ENCODE measurements around the gene RAB22A. TPM values are rescaled to one million over a fixed set of nuclear protein-coding genes. Genes with fewer than 3 reads are reported as not detected.

Gene RAB22A, protein sequence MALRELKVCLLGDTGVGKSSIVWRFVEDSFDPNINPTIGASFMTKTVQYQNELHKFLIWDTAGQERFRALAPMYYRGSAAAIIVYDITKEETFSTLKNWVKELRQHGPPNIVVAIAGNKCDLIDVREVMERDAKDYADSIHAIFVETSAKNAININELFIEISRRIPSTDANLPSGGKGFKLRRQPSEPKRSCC
- 7.3 TPM for total RNA-seq
- polyA plus RNA-seq = 9.5 TPM
- long read RNA-seq, donor 1, partial matches to known transcripts = 9 of 9 reads
- long read RNA-seq, donor 1, other reads (novel, unspliced or antisense) = 0 of 9 reads
- long read RNA-seq, donor 2, full-length matches to known transcripts = 13 of 67 reads
- long read RNA-seq, donor 2, partial matches to known transcripts = 54 of 67 reads
- long read RNA-seq, donor 2, other reads (novel, unspliced or antisense) = 0 of 67 reads
- long read RNA-seq, donor 3, full-length matches to known transcripts = 10 of 10 reads
- long read RNA-seq, donor 3, partial matches to known transcripts = 0 of 10 reads
- long read RNA-seq, donor 3, other reads (novel, unspliced or antisense) = 0 of 10 reads
- long read RNA-seq, donor 4, full-length matches to known transcripts = 3 of 8 reads
- long read RNA-seq, donor 4, partial matches to known transcripts = 5 of 8 reads
- long read RNA-seq, donor 4, other reads (novel, unspliced or antisense) = 0 of 8 reads
- long read RNA-seq, donor 5, full-length matches to known transcripts = 10 of 10 reads
- long read RNA-seq, donor 5, partial matches to known transcripts = 0 of 10 reads
- long read RNA-seq, donor 5, other reads (novel, unspliced or antisense) = 0 of 10 reads
- long read RNA-seq, donor 6, full-length matches to known transcripts = 11 of 11 reads
- long read RNA-seq, donor 6, partial matches to known transcripts = 0 of 11 reads
- long read RNA-seq, donor 6, other reads (novel, unspliced or antisense) = 0 of 11 reads
- long read RNA-seq, donor 7, full-length matches to known transcripts = 10 of 10 reads
- long read RNA-seq, donor 7, partial matches to known transcripts = 0 of 10 reads
- long read RNA-seq, donor 7, other reads (novel, unspliced or antisense) = 0 of 10 reads
- long read RNA-seq, donor 8, full-length matches to known transcripts = 4 of 4 reads
- long read RNA-seq, donor 8, partial matches to known transcripts = 0 of 4 reads
- long read RNA-seq, donor 8, other reads (novel, unspliced or antisense) = 0 of 4 reads
- long read RNA-seq, donor 9, full-length matches to known transcripts = 4 of 4 reads
- long read RNA-seq, donor 9, partial matches to known transcripts = 0 of 4 reads
- long read RNA-seq, donor 9, other reads (novel, unspliced or antisense) = 0 of 4 reads
- long read RNA-seq, donor 10, full-length matches to known transcripts = 4 of 9 reads
- long read RNA-seq, donor 10, partial matches to known transcripts = 5 of 9 reads
- long read RNA-seq, donor 10, other reads (novel, unspliced or antisense) = 0 of 9 reads

DNA sequence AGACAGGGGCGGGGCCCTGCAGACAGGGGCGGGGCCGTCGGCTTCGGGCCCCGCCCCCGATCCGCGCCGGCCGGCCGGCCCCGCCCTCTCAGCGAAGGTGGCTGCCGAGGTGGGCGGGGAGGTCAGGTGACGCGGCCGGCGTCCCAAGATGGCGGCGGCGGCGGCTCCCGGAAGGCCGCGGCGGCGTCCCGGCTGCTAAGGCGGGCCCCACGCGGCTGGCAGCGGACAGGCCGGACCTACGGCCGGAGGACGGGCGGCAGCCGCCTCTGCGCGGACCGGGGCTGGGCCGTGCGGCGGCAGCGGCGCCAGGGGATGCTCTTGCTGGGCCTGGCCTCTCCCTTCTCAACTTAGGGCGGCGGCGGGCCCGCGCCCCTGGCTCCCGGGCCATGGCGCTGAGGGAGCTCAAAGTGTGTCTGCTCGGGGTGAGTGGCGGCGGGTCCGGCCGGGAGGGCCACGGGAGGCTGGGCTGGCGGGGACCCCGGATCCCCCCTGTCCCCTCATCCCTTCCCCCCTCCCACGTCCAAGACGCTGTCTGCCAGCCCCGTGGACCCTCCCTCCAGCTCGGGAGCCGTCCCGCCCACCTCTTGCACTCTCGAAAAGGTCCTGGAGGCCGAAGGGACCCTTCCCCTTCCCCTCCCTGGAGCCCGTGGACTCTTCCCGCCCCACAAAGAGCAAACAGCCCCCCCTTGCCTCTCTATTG lies at the start of gene RAB22A:
TSS of gene RAB22A (plus strand) at position 125 of the 700 bp plus-strand sequence. CDS start at position 387, 262 bp downstream.
- under 1% methylated on average over 73 of the region's 73 CpGs for WGBS
- H3K9me3 ChIP-seq (ENCODE audit: control insufficient read depth in 2 of 2, insufficient read depth in 1 of 2, low read length in 1 of 2) = no peaks in the 10 kb centered on the region
- peaks cover 14 to 17% of the 10 kb centered on the region in 2 donors for H3K4me1 ChIP-seq (ENCODE audit: control insufficient read depth in 2 of 2, insufficient read depth in 2 of 2, low read length in 2 of 2)
- no peaks in the 10 kb centered on the region for H3K27me3 ChIP-seq (ENCODE audit: control insufficient read depth in 2 of 2, insufficient read depth in 1 of 2, low read length in 1 of 2)
- H3K36me3 ChIP-seq (ENCODE audit: control insufficient read depth in 2 of 2, insufficient read depth in 2 of 2, low read length in 1 of 2) = peaks cover 6 to 14% of the 10 kb centered on the region in 2 donors
- peak within 1 kb of the TSS; percentile 62 to 85 for H3K27ac ChIP-seq (ENCODE audit: low read depth in 1 of 2, low read length in 1 of 2)
- H3K4me3 ChIP-seq (ENCODE audit: low read length in 2 of 2) = peak within 1 kb of the TSS; percentile 71 to 97
- DNase-seq (ENCODE audit: low read depth in 6 of 9, low spot score in 9 of 9) = peak in 7 of 9 donors; percentile 62 to 85 (median 70)

DNA sequence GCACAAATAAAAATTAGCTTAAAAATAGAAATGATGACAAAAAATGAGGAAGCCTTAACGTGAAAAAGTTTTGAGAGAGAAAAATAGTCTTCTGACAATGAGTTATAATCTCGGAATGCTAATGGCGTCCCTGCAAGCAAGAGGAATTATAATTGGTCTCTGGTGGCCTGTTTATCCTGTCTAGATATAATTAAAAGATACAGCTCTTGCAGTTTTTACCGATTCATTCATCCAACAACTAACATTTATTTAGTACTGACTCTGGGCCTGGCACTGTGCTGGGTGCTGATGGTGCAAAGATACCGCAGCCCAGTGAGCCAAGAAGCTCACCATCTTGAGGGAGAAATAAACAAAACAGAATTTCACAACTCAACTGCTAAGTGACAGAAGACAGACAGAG lies 49.5 kb upstream of the RAB22A start:
- H3K27ac ChIP-seq (ENCODE audit: low read depth in 1 of 2, low read length in 1 of 2) = no peak overlapping the region
- no peaks in the 10 kb centered on the region for H3K27me3 ChIP-seq (ENCODE audit: control insufficient read depth in 2 of 2, insufficient read depth in 1 of 2, low read length in 1 of 2)
- WGBS = 97% methylated on average over 5 of the region's 5 CpGs
- no peaks in the 10 kb centered on the region for H3K9me3 ChIP-seq (ENCODE audit: control insufficient read depth in 2 of 2, insufficient read depth in 1 of 2, low read length in 1 of 2)
- H3K36me3 ChIP-seq (ENCODE audit: control insufficient read depth in 2 of 2, insufficient read depth in 2 of 2, low read length in 1 of 2) = peaks cover 0 to 5% of the 10 kb centered on the region in 2 donors
- no peaks in the 10 kb centered on the region for H3K4me1 ChIP-seq (ENCODE audit: control insufficient read depth in 2 of 2, insufficient read depth in 2 of 2, low read length in 2 of 2)
- DNase-seq (ENCODE audit: low read depth in 6 of 9, low spot score in 9 of 9) = no peak
- no peak overlapping the region for H3K4me3 ChIP-seq (ENCODE audit: low read length in 2 of 2)

DNA sequence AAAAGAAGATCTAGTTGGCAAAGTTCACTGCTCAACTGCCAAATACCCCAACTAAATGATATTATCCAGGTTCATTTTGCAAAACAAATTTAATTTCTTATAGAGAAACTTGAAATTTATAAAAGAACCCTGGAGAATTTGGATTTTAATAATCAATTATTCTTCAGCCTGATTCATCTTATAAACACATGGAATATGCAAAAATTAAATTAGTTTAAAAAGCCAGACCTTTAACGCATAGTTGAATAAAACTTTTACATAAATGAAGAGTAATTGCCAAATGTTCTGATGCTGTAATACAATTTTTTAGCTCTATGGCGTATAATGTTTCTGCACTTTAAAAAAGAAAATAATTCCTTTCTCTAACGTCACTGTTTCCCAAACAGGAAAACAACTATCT lies 47.9 kb upstream of the RAB22A start:
- no peak overlapping the region for H3K27ac ChIP-seq (ENCODE audit: low read depth in 1 of 2, low read length in 1 of 2)
- no peaks in the 10 kb centered on the region for H3K27me3 ChIP-seq (ENCODE audit: control insufficient read depth in 2 of 2, insufficient read depth in 1 of 2, low read length in 1 of 2)
- WGBS = 98% methylated on average over 3 of the region's 3 CpGs

DNA sequence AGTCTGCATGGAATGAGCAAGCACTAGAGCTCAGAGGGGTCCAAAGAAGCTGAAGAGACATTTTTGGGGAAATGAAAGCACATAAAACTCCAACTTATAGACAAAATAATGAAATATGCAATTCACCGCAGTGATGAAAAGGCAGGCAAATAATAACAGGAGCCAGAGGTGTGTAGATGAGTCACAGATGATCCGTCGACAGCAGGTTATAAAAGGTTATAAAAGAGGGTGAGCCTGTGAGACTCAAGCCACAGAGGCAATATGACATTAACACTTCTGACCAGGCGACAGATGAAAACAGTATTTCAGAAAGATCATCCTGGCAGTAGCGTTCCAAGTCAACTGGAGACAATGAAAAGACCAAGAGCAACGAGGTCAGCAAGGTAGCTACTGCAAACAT lies 45.2 kb upstream of the RAB22A start:
- 95% methylated on average over 6 of the region's 6 CpGs for WGBS
- Histone ChIP-seq H3K27me3 (ENCODE audit: control insufficient read depth in 2 of 2, insufficient read depth in 1 of 2, low read length in 1 of 2) (no peaks in the 10 kb centered on the region), H3K36me3 (ENCODE audit: control insufficient read depth in 2 of 2, insufficient read depth in 2 of 2, low read length in 1 of 2) (peaks cover 8 to 17% of the 10 kb centered on the region in 2 donors), H3K27ac (ENCODE audit: low read depth in 1 of 2, low read length in 1 of 2) (no peak overlapping the region), H3K9me3 (ENCODE audit: control insufficient read depth in 2 of 2, insufficient read depth in 1 of 2, low read length in 1 of 2) (no peaks in the 10 kb centered on the region), H3K4me3 (ENCODE audit: low read length in 2 of 2) (no peak overlapping the region), H3K4me1 (ENCODE audit: control insufficient read depth in 2 of 2, insufficient read depth in 2 of 2, low read length in 2 of 2) (peaks cover 0 to 6% of the 10 kb centered on the region in 2 donors)
- no peak for DNase-seq (ENCODE audit: low read depth in 6 of 9, low spot score in 9 of 9)

More for the DNA sequence above, 47.9 kb upstream of the RAB22A start:
- DNase-seq (ENCODE audit: low read depth in 6 of 9, low spot score in 9 of 9) = no peak
- Histone ChIP-seq H3K9me3 (ENCODE audit: control insufficient read depth in 2 of 2, insufficient read depth in 1 of 2, low read length in 1 of 2) (no peaks in the 10 kb centered on the region), H3K4me3 (ENCODE audit: low read length in 2 of 2) (no peak overlapping the region), H3K36me3 (ENCODE audit: control insufficient read depth in 2 of 2, insufficient read depth in 2 of 2, low read length in 1 of 2) (peaks cover 8 to 11% of the 10 kb centered on the region in 2 donors), H3K4me1 (ENCODE audit: control insufficient read depth in 2 of 2, insufficient read depth in 2 of 2, low read length in 2 of 2) (no peaks in the 10 kb centered on the region)

DNA sequence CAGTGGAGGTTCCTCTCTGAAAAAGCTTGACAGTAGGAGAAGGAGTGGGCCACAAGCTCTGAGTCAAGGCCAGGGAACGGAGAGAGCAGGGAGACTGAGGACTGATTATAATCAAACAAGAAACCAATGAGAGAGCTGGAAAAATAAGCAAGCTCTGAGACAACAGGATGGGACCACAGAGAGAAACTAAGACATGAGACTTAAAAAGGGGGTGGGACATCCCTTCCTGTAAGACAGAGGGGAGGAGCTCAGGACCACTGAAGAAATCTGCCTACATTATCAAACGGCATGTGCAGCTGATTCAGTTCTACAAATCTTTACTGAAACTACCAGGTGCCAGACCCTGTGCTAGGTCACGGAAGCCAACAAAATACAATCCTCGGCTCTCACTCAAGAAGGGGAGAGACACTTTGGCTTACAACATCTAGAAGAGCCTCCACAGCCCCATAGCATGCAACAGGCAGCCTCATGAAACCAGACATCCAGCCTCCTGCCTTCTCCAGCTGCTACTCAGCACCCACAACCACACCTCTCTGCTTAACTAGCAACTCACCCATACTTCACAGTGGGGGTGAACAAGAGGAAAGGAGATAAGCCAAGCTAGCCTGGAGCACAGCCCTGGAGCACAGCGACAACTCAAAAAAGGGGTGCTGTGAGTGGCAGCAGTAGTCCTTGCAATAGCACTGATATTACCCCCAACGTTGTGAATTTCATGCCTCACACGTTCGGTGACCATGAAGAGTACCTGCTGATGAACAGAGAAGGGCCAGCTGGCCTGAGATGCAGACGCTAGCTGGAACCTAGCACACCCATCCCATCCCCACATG lies 41.9 kb upstream of the RAB22A start:
- Histone ChIP-seq H3K4me3 (ENCODE audit: low read length in 2 of 2) (no peak overlapping the region), H3K27ac (ENCODE audit: low read depth in 1 of 2, low read length in 1 of 2) (no peak overlapping the region), H3K9me3 (ENCODE audit: control insufficient read depth in 2 of 2, insufficient read depth in 1 of 2, low read length in 1 of 2) (no peaks in the 10 kb centered on the region), H3K27me3 (ENCODE audit: control insufficient read depth in 2 of 2, insufficient read depth in 1 of 2, low read length in 1 of 2) (no peaks in the 10 kb centered on the region), H3K4me1 (ENCODE audit: control insufficient read depth in 2 of 2, insufficient read depth in 2 of 2, low read length in 2 of 2) (peaks cover 0 to 6% of the 10 kb centered on the region in 2 donors), H3K36me3 (ENCODE audit: control insufficient read depth in 2 of 2, insufficient read depth in 2 of 2, low read length in 1 of 2) (peaks cover 8 to 17% of the 10 kb centered on the region in 2 donors)
- DNase-seq (ENCODE audit: low read depth in 6 of 9, low spot score in 9 of 9) = peak in 2 of 9 donors; percentile 17 to 27
- WGBS = 96% methylated on average over 9 of the region's 9 CpGs

DNA sequence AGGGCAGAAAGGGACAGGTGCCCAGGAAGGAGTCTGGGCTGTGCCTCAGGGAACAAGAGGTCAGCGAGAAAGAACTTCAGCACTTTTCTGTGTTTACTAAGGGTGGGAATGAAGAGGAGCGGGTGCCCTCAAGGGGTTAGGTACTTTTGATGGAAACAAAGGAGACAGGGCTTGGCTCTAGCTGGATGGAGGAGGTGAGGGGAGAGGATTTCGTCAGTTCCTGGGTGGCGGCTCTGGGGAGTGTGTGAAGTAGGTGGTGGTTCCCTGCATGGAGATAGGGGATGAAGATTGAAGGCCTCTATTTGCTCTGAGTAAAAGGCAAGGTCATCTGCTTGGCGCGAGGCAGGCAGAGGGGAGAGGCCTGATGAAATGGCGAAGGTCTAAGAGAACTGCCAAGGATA lies 41.1 kb upstream of the RAB22A start:
- WGBS = over 99% methylated on average over 7 of the region's 7 CpGs
- DNase-seq (ENCODE audit: low read depth in 6 of 9, low spot score in 9 of 9) = no peak
- Histone ChIP-seq H3K9me3 (ENCODE audit: control insufficient read depth in 2 of 2, insufficient read depth in 1 of 2, low read length in 1 of 2) (no peaks in the 10 kb centered on the region), H3K36me3 (ENCODE audit: control insufficient read depth in 2 of 2, insufficient read depth in 2 of 2, low read length in 1 of 2) (peaks cover 7 to 17% of the 10 kb centered on the region in 2 donors), H3K27ac (ENCODE audit: low read depth in 1 of 2, low read length in 1 of 2) (no peak overlapping the region), H3K4me1 (ENCODE audit: control insufficient read depth in 2 of 2, insufficient read depth in 2 of 2, low read length in 2 of 2) (peaks cover 0 to 6% of the 10 kb centered on the region in 2 donors), H3K4me3 (ENCODE audit: low read length in 2 of 2) (no peak overlapping the region), H3K27me3 (ENCODE audit: control insufficient read depth in 2 of 2, insufficient read depth in 1 of 2, low read length in 1 of 2) (no peaks in the 10 kb centered on the region)

DNA sequence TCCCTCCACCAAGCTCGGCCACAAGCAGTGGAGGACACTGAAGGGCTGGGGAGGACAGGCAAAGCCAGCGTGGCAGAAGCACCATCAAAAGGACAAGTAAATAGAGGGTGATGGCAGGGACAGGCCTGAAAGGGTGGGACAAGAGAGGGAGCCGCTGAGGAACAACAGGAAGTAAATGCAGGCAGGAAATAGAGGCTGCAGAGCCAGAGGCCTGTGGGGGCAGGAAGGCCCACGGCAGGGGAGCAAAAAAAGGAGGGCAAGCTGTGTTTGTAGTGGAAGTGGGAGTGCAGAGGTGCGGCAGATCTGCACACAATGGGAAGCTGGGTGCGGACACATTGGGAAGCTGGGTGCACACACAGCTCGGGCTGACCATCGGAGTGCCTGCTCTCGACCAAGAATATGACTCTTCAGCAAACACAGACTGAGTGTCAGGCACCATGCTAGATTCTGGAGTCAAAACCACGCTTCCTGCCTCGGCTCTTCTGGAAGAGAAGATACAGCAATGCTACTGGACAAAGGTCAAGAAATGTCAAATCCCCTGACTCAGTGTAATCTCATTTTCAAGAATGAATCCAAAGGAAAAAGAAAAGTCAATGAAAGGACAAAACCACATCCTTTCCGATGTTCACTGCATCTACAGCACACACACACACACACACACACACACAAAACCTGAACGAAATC lies 40.4 kb upstream of the RAB22A start:
- Histone ChIP-seq H3K27ac (ENCODE audit: low read depth in 1 of 2, low read length in 1 of 2) (no peak overlapping the region), H3K27me3 (ENCODE audit: control insufficient read depth in 2 of 2, insufficient read depth in 1 of 2, low read length in 1 of 2) (no peaks in the 10 kb centered on the region), H3K9me3 (ENCODE audit: control insufficient read depth in 2 of 2, insufficient read depth in 1 of 2, low read length in 1 of 2) (no peaks in the 10 kb centered on the region), H3K36me3 (ENCODE audit: control insufficient read depth in 2 of 2, insufficient read depth in 2 of 2, low read length in 1 of 2) (peaks cover 6 to 17% of the 10 kb centered on the region in 2 donors), H3K4me3 (ENCODE audit: low read length in 2 of 2) (no peak overlapping the region), H3K4me1 (ENCODE audit: control insufficient read depth in 2 of 2, insufficient read depth in 2 of 2, low read length in 2 of 2) (peaks cover 0 to 6% of the 10 kb centered on the region in 2 donors)
- WGBS = 82% methylated on average over 13 of the region's 13 CpGs
- peak in 2 of 9 donors; percentile 18 to 28 for DNase-seq (ENCODE audit: low read depth in 6 of 9, low spot score in 9 of 9)

Measured in thymus (tissue), 14 donors.